Posterior vena cava (tissue), 2 donors: ENCODE results near the gene TMEM97. TPM values are rescaled to one million over a fixed set of nuclear protein-coding genes. Genes with fewer than 3 reads are reported as not detected.
A peak's percentile ranks its signal among the peaks of the same experiment; 100 is the strongest.
"Not testable (repeated sequence)": the region's sequence is repeated elsewhere in the genome, so short reads cannot be mapped to it uniquely, and the experiment has no call there.

Experiments
- DNase-seq: peaks from one replicate; pipeline ENCODE4 v3.0.0-alpha.2; 2020; ENCODE audit warnings: low spot score
- intact Hi-C, 2 donors: fragments of 100-400 bp; cut with DNase I; formaldehyde crosslinking; loops; one replicate each; pipeline versions ENCODE4 v1.14.1 to v1.14.2; 2022 to 2023
- long read RNA-seq, 2 donors: library from polyadenylated mRNA; unstranded; transcript quantifications; one replicate each; pipeline ENCODE4 v2.0.0, GENCODE V29; 2020 to 2021
- total RNA-seq, 2 donors: library from RNA; stranded (reverse); fragmentation: NEBNext Ultra II Directional; extraction: Animal tissue kit (Norgen Biotek cat#: 25700); gene quantifications; one replicate each; pipeline ENCODE4 v1.2.1, GENCODE V29; 2021
- donor health status: DM: yes; HTN: yes; CAD: no.
- donor health status: DM: yes; HTN: yes; CAD: no.

The TMEM97 gene
- 1 to 10 TPM; 2.7 to 4.3 TPM for total RNA-seq
- long read RNA-seq, donor 1, partial matches to known transcripts, result 0 of 1 reads
- long read RNA-seq, donor 1, other reads (novel, unspliced or antisense), result 0 of 1 reads
- long read RNA-seq, donor 2, partial matches to known transcripts, result 0 of 2 reads
- long read RNA-seq, donor 2, other reads (novel, unspliced or antisense), result 1 of 2 reads

- intact Hi-C loops, result no loop called here
- peak; percentile 98 for DNase-seq
Measured at GRCh38 chr17:28318759-28319597, at the start of gene TMEM97. Gene TMEM97, plus strand, starts transcription at chr17:28319200. Its CDS starts 40 bp downstream, at chr17:28319240.

GRCh38 chr17:28270055-28270454 is 48.9 kb upstream of the TMEM97 start:
- DNase-seq, result no peak
- intact Hi-C loops, result no loop called here

GRCh38 chr17:28270926-28271325 is 48.1 kb upstream of the TMEM97 start:
- intact Hi-C loops, result no loop called here
- no peak for DNase-seq

- intact Hi-C loops, result no loop called here
- no peak for DNase-seq
Measured at GRCh38 chr17:28271431-28271830, 47.6 kb upstream of the TMEM97 start.

GRCh38 chr17:28272166-28272565 is 46.8 kb upstream of the TMEM97 start:
- intact Hi-C loops, result no loop called here

GRCh38 chr17:28273341-28273740 is 45.7 kb upstream of the TMEM97 start:
- intact Hi-C loops, result not testable (repeated sequence)

More at GRCh38 chr17:28272166-28272565, 46.8 kb upstream of the TMEM97 start:
- DNase-seq, result no peak

GRCh38 chr17:28274591-28275265 is 44.3 kb upstream of the TMEM97 start:
- intact Hi-C loops, result no loop called here
- DNase-seq, result no peak

More at GRCh38 chr17:28273341-28273740, 45.7 kb upstream of the TMEM97 start:
- not testable (repeated sequence) for DNase-seq

GRCh38 chr17:28276011-28276410 is 43.0 kb upstream of the TMEM97 start:
- DNase-seq, result no peak
- intact Hi-C loops, result no loop called here

- DNase-seq, result no peak
- intact Hi-C loops, result no loop called here
Measured at GRCh38 chr17:28279411-28279810, 39.6 kb upstream of the TMEM97 start.

- no peak for DNase-seq
- intact Hi-C loops, result loop anchor here in 1 of 2 donors (5.0 kb wide), 1 partner anchor 34 kb away; no protein-coding TSS in a partner anchor
Measured at GRCh38 chr17:28280826-28281225, 38.2 kb upstream of the TMEM97 start.

GRCh38 chr17:28282596-28282995 is 36.4 kb upstream of the TMEM97 start:
- intact Hi-C loops, result loop anchor here in 1 of 2 donors (5.0 kb wide), 1 partner anchor 35 kb away; no protein-coding TSS in a partner anchor
- DNase-seq, result no peak

GRCh38 chr17:28285965-28286364 is 33.0 kb upstream of the TMEM97 start:
- DNase-seq, result no peak
- intact Hi-C loops, result no loop called here

- DNase-seq, result no peak
- intact Hi-C loops, result loop anchor here in 1 of 2 donors (5.0 kb wide), 1 partner anchor 63 kb away; no protein-coding TSS in a partner anchor
Measured at GRCh38 chr17:28290703-28291102, 28.3 kb upstream of the TMEM97 start.

- intact Hi-C loops, result loop anchor here in 1 of 2 donors (5.0 kb wide), 1 partner anchor 65 kb away; no protein-coding TSS in a partner anchor
- DNase-seq, result no peak
Measured at GRCh38 chr17:28291780-28292330, 27.1 kb upstream of the TMEM97 start.

- not testable (repeated sequence) for DNase-seq
- intact Hi-C loops, result loop anchor here in 1 of 2 donors (5.0 kb wide), 1 partner anchor 66 kb away; no protein-coding TSS in a partner anchor
Measured at GRCh38 chr17:28292878-28293277, 26.1 kb upstream of the TMEM97 start.

- DNase-seq, result no peak
- intact Hi-C loops, result loop anchor here in 1 of 2 donors (5.0 kb wide), 1 partner anchor 67 kb away; no protein-coding TSS in a partner anchor
Measured at GRCh38 chr17:28293994-28294393, 25.0 kb upstream of the TMEM97 start.

- DNase-seq, result no peak
- intact Hi-C loops, result no loop called here
Measured at GRCh38 chr17:28295677-28296578, 23.1 kb upstream of the TMEM97 start.

- DNase-seq, result no peak
- intact Hi-C loops, result no loop called here
Measured at GRCh38 chr17:28298449-28298848, 20.6 kb upstream of the TMEM97 start.
